ENCODE results near the gene ADH7.

DNA sequence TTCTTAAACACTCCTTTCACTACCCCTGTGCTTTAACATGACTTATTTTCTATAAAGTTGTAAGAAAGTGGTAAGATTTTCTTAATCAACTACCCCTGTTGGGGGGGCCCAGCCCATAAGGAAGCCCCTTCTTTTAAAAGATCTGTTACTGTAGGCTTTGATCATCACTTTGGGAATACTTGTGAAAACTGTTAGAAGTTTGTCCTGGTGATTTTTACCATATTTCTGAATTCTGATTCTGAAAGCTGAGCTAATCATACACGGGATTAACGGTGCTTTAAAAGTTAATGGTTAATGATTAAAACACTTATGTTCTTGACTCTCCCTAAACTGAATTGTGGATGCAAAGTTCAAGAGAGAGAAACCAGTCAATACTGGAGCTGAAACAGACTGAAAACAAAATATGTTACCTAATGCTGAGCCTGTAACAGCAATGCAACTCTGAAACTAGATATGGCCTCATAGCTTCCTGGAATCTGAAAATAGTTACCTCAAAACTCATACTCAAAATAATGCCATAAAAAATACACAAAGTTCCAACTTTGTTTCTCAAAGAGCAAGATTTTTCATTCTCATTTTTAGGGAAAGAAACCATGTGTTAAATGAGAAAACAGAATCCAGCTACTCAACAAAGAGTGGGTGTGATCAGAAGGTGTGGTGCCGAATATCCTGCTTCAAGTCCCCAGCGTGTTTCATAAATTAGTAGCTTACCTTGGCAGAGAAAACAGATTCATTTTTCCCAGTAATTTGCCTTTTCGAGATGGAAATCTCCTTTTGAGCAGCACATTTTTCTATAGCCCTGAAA is 31.6 kb downstream of the ADH7 start:
- TF ChIP-seq, protein P1, sequence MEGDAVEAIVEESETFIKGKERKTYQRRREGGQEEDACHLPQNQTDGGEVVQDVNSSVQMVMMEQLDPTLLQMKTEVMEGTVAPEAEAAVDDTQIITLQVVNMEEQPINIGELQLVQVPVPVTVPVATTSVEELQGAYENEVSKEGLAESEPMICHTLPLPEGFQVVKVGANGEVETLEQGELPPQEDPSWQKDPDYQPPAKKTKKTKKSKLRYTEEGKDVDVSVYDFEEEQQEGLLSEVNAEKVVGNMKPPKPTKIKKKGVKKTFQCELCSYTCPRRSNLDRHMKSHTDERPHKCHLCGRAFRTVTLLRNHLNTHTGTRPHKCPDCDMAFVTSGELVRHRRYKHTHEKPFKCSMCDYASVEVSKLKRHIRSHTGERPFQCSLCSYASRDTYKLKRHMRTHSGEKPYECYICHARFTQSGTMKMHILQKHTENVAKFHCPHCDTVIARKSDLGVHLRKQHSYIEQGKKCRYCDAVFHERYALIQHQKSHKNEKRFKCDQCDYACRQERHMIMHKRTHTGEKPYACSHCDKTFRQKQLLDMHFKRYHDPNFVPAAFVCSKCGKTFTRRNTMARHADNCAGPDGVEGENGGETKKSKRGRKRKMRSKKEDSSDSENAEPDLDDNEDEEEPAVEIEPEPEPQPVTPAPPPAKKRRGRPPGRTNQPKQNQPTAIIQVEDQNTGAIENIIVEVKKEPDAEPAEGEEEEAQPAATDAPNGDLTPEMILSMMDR (IDR thresholded peaks at IDR 0.05; ENCODE audit: low read depth, low read length): no peak
- no peak for TF ChIP-seq EZH2phosphoT487 (IDR thresholded peaks at IDR 0.05; ENCODE audit: low read depth)

Measured in OCI-LY3 (cell line).